SU-DHL-6 (cell line): ENCODE data around the gene CCDC198.

ENCODE experiments used
- H2AFZ ChIP-seq: fragments of 200-600 bp; sonication (generic); 2 replicates; pipeline ENCODE4 v1.6.1; 2014; ENCODE audit warnings: low read depth, mild to moderate bottlenecking, moderate library complexity, mixed read lengths, antibody characterized with exemption, low read length; ENCODE audit not compliant: severe bottlenecking
- H3F3A ChIP-seq: fragments of 200-600 bp; shearing (Covaris generic); 2 replicates; pipeline ENCODE4 v1.6.0; 2016; ENCODE audit warnings: antibody characterized with exemption, mild to moderate bottlenecking; ENCODE audit not compliant: insufficient read depth
- H3K27ac ChIP-seq: fragments of 200-600 bp; sonication (generic); 2 replicates; pipeline ENCODE4 v1.5.1; 2016; ENCODE audit warnings: low read depth, mild to moderate bottlenecking, low read length, moderate library complexity, mixed read lengths
- H3K27me3 ChIP-seq: fragments of 200-600 bp; sonication (generic), shearing (Covaris generic); 2 replicates; pipeline ENCODE4 v1.6.0; 2014; ENCODE audit warnings: mild to moderate bottlenecking, low read length
- H3K36me3 ChIP-seq: fragments of 200-600 bp; sonication (generic); 2 replicates; pipeline ENCODE4 v1.6.1; 2014; ENCODE audit warnings: mild to moderate bottlenecking, low read length, mixed read lengths
- H3K4me2 ChIP-seq: fragments of 300-600, 200-600 bp; shearing (Covaris generic), sonication (generic); 2 replicates; pipeline ENCODE4 v1.6.0; 2014; ENCODE audit warnings: low read length, low read depth, mild to moderate bottlenecking; ENCODE audit not compliant: poor library complexity, severe bottlenecking
- H3K4me3 ChIP-seq: fragments of 200-600 bp; sonication (generic); 2 replicates; pipeline ENCODE4 v1.5.1; 2014; ENCODE audit warnings: antibody characterized with exemption, low read length, mild to moderate bottlenecking, mixed read lengths; ENCODE audit not compliant: insufficient read depth, poor library complexity, severe bottlenecking
- H3K79me2 ChIP-seq: fragments of 200-600 bp; sonication (generic); 2 replicates; pipeline ENCODE4 v1.6.1; 2014; ENCODE audit warnings: mild to moderate bottlenecking, low read length, moderate library complexity; ENCODE audit not compliant: insufficient read depth
- H3K9ac ChIP-seq: fragments of 200-600 bp; sonication (generic); 2 replicates; pipeline ENCODE4 v1.7.0; 2014; ENCODE audit warnings: mild to moderate bottlenecking, low read length
- H3K9me2 ChIP-seq: fragments of 200-600 bp; sonication (generic); replicated peaks from 2 replicates; pipeline ENCODE4 v1.6.1; 2014; ENCODE audit warnings: low read length; ENCODE audit not compliant: insufficient read depth
- H3K9me3 ChIP-seq: fragments of 200-600 bp; sonication (generic); 2 replicates; pipeline ENCODE4 v1.6.1; 2014; ENCODE audit warnings: low read length, mixed read lengths; ENCODE audit not compliant: insufficient read depth
- H4K20me1 ChIP-seq: fragments of 200-600 bp; sonication (generic); 2 replicates; pipeline ENCODE4 v1.6.1; 2014; ENCODE audit warnings: low read depth, mild to moderate bottlenecking, antibody characterized with exemption, low read length, moderate library complexity, mixed read lengths
- CTCF ChIP-seq: fragments of 200-600 bp; sonication (generic); IDR thresholded peaks from one replicate; pipeline ENCODE4 v1.5.1; 2017; ENCODE audit warnings: antibody characterized with exemption, mild to moderate bottlenecking, low read length, moderate library complexity; ENCODE audit not compliant: insufficient read depth, poor library complexity, severe bottlenecking
- EZH2phosphoT487 ChIP-seq: fragments of 200-600 bp; sonication (generic), shearing (Covaris generic); conservative IDR thresholded peaks from 2 replicates; pipeline ENCODE4 v1.6.1; 2018; ENCODE audit warnings: mild to moderate bottlenecking, antibody characterized with exemption, low read length, moderate library complexity, mixed read lengths

Gene CCDC198

GRCh38 chr14:57502586-57503254, 9.1 kb upstream of the CCDC198 start:
- no peaks in the 10 kb centered on the region for H3K27me3 ChIP-seq
- H3K79me2 ChIP-seq: no peaks in the 10 kb centered on the region
- no peaks in the 10 kb centered on the region for H4K20me1 ChIP-seq
- H3K27ac ChIP-seq: no peak overlapping the region
- no peak overlapping the region for H3K4me3 ChIP-seq
- no peaks in the 10 kb centered on the region for H3K9me2 ChIP-seq
- no peaks in the 10 kb centered on the region for H3K36me3 ChIP-seq
- H2AFZ ChIP-seq: no peak overlapping the region
- TF ChIP-seq CTCF (no peak), EZH2phosphoT487 (no peak)
- no peaks in the 10 kb centered on the region for H3F3A ChIP-seq
- no peak overlapping the region for H3K9ac ChIP-seq
- no peaks in the 10 kb centered on the region for H3K9me3 ChIP-seq
- no peak overlapping the region for H3K4me2 ChIP-seq

GRCh38 chr14:57501039-57501557, 7.4 kb upstream of the CCDC198 start:
- Histone ChIP-seq H2AFZ (no peak overlapping the region), H3K79me2 (no peaks in the 10 kb centered on the region), H3K9me2 (no peaks in the 10 kb centered on the region), H3K4me2 (no peak overlapping the region), H4K20me1 (no peaks in the 10 kb centered on the region), H3K9me3 (no peaks in the 10 kb centered on the region), H3K4me3 (no peak overlapping the region), H3F3A (no peaks in the 10 kb centered on the region), H3K36me3 (no peaks in the 10 kb centered on the region), H3K9ac (no peak overlapping the region), H3K27me3 (no peaks in the 10 kb centered on the region), H3K27ac (no peak overlapping the region)
- no peak for TF ChIP-seq EZH2phosphoT487
- no peak for TF ChIP-seq CTCF

- Histone ChIP-seq H3K4me2 (no peak overlapping the region), H3K79me2 (no peaks in the 10 kb centered on the region), H3K9ac (no peak overlapping the region), H3K36me3 (no peaks in the 10 kb centered on the region), H3K27me3 (no peaks in the 10 kb centered on the region), H4K20me1 (no peaks in the 10 kb centered on the region), H3F3A (no peaks in the 10 kb centered on the region), H3K27ac (no peak overlapping the region), H3K9me2 (no peaks in the 10 kb centered on the region), H2AFZ (no peak overlapping the region), H3K9me3 (no peaks in the 10 kb centered on the region), H3K4me3 (no peak overlapping the region)
- TF ChIP-seq EZH2phosphoT487 (no peak), CTCF (no peak)
These were observed 5.0 kb upstream of the CCDC198 start for GRCh38 chr14:57498659-57499058.
